Left lung (tissue), 10 donors: ENCODE data around the gene KLHL18. TPM values are rescaled to one million over a fixed set of nuclear protein-coding genes. Genes with fewer than 3 reads are reported as not detected.
A peak's percentile ranks its signal among the peaks of the same experiment; 100 is the strongest.
"Not testable (repeated sequence)": the region's sequence is repeated elsewhere in the genome, so short reads cannot be mapped to it uniquely, and the experiment has no call there.

Experiments used
- ATAC-seq: fragments of 200-7000 bp; cut with Tn5 transposase; one replicate; pipeline ENCODE4 v1.9.1; 2020; ENCODE audit warnings: moderate library complexity
- DNase-seq, 4 donors: peaks; one replicate each; pipeline ENCODE4 v3.0.0-alpha.2; 2013 to 2020
- H3K27ac ChIP-seq, 2 donors: fragments of 200-600 bp; sonication (generic) in 1 of 2; one replicate each; pipeline versions ENCODE4 v1.5.0 to v1.8.0; 2020 to 2021
- H3K27me3 ChIP-seq, 2 donors: fragments of 200-600 bp; sonication (generic) in 1 of 2; one replicate each; pipeline versions ENCODE4 v1.5.0 to v1.8.0; 2020 to 2021
- H3K36me3 ChIP-seq, 2 donors: fragments of 200-600 bp; sonication (generic) in 1 of 2; one replicate each; pipeline versions ENCODE4 v1.5.0 to v1.8.0; 2020 to 2021
- H3K4me1 ChIP-seq, 2 donors: fragments of 200-600 bp; one replicate each; pipeline ENCODE4 v1.8.0; 2021
- H3K4me3 ChIP-seq, 2 donors: fragments of 200-600 bp; sonication (generic) in 1 of 2; one replicate each; pipeline versions ENCODE4 v1.5.0 to v1.8.0; 2020 to 2021; ENCODE audit warnings: mild to moderate bottlenecking in 1 of 2
- H3K9me3 ChIP-seq, 2 donors: fragments of 200-600 bp; sonication (generic) in 1 of 2; one replicate each; pipeline versions ENCODE4 v1.5.0 to v1.8.0; 2020 to 2021
- intact Hi-C, 2 donors: fragments of 100-400 bp; cut with DNase I; formaldehyde crosslinking; loops; one replicate each; pipeline versions ENCODE4 v1.11.2 to v1.14.2; 2022
- polyA plus RNA-seq, 6 donors: library from polyadenylated mRNA; unstranded; fragments of 120-200 nt; gene quantifications; one replicate each; pipeline ENCODE4 v1.2.1, GENCODE V29; 2013; ENCODE audit not compliant: insufficient read length in 6 of 6
- total RNA-seq, 2 donors: library from RNA; stranded (reverse); fragmentation: NEBNext Ultra II Directional; extraction: Animal tissue kit (Norgen Biotek cat#: 25700); gene quantifications; one replicate each; pipeline ENCODE4 v1.2.1, GENCODE V29; 2021
- TF ChIP-seq, protein P1 (sequence below), 2 donors: fragments of 200-600 bp; sonication (generic) in 1 of 2; IDR thresholded peaks; one replicate each; pipeline versions ENCODE4 v1.5.0 to v1.8.0; 2021; ENCODE audit warnings: antibody characterized with exemption in 2 of 2
- donor health status: DM: no; HTN: yes; CAD: no.
- donor health status: DM: no; HTN: no; CAD: no.

KLHL18 gene
- total and polyA plus RNA-seq, 8 donors: 11.9 to 29.5 (median 13.7) TPM

DNA sequence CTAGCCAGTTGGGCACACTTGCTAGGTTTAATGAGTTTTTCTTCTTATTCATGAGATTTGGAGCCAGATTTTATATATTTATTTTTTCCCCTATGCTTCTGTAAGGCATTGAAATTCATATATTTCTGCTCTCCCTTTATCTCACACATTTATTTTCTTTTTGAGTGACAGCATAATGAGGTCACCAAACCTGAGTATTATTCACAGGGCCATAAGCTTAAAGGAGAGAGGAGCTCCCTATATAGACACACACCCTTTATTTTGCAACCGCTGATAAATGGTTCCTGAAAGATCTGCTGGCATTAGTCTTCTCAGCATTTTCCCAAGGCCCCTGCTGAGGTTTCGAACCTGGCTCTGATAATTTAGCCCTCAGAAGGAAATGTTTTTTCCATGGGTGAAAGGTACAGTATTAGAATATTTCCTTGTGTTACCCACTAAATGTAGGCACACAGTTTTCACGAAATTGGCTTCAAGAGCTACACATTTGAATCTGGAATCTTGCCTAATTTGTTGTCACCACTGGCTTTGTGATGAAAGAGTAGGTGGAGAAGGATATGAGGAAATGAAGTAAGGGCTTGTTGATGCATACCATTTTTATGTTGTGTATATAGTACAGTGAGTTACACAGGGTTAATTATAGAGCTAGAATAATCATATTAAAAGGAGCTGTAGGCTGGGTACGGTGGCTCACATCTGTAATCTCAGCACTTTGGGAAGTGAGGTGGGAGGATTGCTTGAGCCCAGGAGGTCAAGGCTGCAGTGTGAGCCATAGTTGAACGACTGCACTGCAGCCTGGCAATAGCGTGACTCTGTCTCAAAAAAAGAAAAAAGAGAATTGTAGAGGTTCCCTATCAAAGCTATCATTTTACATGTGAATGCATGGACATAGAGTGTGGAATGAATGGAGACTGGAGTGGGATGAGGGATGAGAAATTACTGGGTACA lies 6.5 kb downstream of the KLHL18 start:
- Histone ChIP-seq H3K27ac (peak overlapping the region in 1 of 2 donors; percentile 54), H3K4me1 (peaks cover 0 to 54% of the 10 kb centered on the region in 2 donors), H3K4me3 (no peak overlapping the region), H3K27me3 (no peaks in the 10 kb centered on the region), H3K9me3 (no peaks in the 10 kb centered on the region), H3K36me3 (peaks cover 0 to 21% of the 10 kb centered on the region in 2 donors)
- DNase-seq (no peak), ATAC-seq (no peak)
- intact Hi-C loops: no loop called here
- TF ChIP-seq, protein P1, sequence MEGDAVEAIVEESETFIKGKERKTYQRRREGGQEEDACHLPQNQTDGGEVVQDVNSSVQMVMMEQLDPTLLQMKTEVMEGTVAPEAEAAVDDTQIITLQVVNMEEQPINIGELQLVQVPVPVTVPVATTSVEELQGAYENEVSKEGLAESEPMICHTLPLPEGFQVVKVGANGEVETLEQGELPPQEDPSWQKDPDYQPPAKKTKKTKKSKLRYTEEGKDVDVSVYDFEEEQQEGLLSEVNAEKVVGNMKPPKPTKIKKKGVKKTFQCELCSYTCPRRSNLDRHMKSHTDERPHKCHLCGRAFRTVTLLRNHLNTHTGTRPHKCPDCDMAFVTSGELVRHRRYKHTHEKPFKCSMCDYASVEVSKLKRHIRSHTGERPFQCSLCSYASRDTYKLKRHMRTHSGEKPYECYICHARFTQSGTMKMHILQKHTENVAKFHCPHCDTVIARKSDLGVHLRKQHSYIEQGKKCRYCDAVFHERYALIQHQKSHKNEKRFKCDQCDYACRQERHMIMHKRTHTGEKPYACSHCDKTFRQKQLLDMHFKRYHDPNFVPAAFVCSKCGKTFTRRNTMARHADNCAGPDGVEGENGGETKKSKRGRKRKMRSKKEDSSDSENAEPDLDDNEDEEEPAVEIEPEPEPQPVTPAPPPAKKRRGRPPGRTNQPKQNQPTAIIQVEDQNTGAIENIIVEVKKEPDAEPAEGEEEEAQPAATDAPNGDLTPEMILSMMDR (IDR thresholded peaks at IDR 0.05): no peak

DNA sequence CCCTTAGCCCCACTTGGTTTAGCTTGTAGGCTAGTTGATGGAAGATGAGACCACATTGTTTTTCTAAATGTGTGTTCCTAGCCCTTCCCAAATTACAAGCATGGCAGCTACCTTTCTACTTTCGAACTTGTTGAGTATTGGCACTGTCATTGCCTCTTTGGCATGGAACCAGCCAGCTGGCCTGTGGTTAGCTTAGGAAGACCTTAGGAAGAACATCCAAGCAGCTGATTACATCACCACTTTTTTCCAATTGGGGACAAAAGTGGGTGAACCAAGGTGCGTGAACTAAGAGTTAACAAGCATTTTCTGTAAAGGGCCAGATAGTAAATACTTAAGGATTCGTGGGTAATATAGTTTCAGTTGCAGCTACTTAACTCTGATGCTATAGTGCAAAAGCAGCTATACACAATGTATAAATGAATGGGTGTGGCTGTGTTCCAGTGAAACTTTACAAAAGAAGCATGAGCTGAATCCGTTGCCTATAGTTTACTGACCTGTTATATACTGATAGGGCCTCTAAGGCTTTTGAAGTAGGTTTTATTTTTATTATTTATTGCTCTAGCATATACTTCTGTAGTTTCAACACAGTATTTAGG lies 8.5 kb downstream of the KLHL18 start:
- no peaks in the 10 kb centered on the region for H3K27me3 ChIP-seq
- H3K27ac ChIP-seq: no peak overlapping the region
- no peak overlapping the region for H3K4me3 ChIP-seq
- intact Hi-C loops: no loop called here
- H3K4me1 ChIP-seq: peaks cover 0 to 43% of the 10 kb centered on the region in 2 donors
- TF ChIP-seq, protein P1 (IDR thresholded peaks at IDR 0.05): no peak
- peaks cover 0 to 21% of the 10 kb centered on the region in 2 donors for H3K36me3 ChIP-seq
- H3K9me3 ChIP-seq: no peaks in the 10 kb centered on the region
- ATAC-seq (no peak), DNase-seq (no peak)

DNA sequence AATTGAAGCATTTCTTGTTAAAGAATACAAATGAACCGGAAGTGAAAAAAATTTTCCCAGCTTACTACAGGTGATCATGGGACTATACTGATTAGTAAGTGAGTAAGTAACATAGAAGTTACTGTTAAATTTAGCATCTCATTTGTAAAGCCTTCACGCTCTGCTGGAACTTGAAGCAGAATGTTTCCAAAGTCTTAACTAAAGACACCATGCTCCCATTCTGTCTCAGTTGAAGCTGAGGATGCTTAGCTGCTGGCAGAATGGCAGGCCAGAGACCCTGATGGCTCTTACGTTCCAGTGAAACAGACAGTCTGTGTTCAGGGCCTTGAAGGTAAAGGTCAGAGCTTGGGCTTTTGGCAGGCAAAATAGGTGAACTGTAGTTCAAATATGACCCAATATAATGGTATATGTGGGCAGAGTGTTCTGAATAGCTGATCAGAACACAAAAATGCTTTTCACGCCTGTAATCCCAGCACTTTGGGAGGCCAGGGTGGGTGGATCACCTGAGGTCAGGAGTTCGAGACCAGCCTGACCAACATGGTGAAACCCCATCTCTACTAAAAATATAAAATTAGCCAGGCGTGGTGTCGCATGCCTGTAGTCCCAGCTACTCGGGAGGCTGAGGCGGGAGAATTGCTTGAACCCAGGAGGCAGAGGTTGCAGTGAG lies 9.1 kb downstream of the KLHL18 start:
- ATAC-seq, H3K4me3 ChIP-seq, DNase-seq, H3K27ac ChIP-seq, H3K27me3 ChIP-seq, H3K9me3 ChIP-seq, intact Hi-C loops: not testable (repeated sequence)
- peaks cover 0 to 19% of the 10 kb centered on the region in 2 donors for H3K36me3 ChIP-seq
- H3K4me1 ChIP-seq: peaks cover 0 to 43% of the 10 kb centered on the region in 2 donors

DNA sequence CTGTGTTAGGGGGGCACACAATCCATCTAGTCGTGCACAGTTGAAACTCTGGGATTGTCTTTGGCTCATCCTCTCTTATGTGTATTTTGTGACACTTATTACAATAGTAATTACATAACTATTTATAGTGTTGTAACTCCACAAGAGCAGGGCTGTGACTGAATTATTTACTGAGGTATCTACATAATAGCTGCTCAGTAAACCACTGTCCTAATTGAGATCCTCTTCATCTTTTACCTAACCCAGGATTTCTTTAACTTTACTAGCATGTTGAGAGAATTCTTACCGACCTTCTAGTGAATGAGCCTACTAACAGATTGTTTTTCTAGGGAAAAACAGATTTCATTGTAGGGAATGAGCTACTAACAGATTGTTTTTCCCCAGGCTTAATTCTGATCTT lies 11.1 kb downstream of the KLHL18 start:
- ATAC-seq (no peak), DNase-seq (no peak)
- Histone ChIP-seq H3K27ac (no peak overlapping the region), H3K27me3 (no peaks in the 10 kb centered on the region), H3K4me1 (peaks cover 0 to 44% of the 10 kb centered on the region in 2 donors), H3K9me3 (no peaks in the 10 kb centered on the region), H3K4me3 (no peak overlapping the region), H3K36me3 (peaks cover 0 to 11% of the 10 kb centered on the region in 2 donors)
- TF ChIP-seq, protein P1 (IDR thresholded peaks at IDR 0.05): no peak
- intact Hi-C loops: no loop called here

DNA sequence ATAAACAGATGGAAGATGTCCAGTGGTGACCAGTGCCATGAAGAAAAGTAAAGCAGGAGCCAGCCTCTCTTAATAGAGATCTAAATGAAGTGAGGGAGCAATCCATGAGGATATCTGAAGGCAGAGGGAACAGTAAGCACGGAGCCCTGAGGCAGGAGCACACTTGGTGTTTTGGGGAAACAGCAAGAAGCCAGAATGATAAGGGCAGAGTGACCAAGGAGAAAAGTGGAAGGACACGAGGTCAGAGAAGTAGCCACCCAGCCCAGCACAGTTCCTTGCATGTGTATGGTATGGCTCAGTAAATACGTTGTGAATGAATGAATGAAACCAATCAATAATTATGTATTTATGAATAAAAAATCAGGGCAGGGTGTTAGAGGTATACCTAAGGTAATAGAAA lies 11.6 kb downstream of the KLHL18 start:
- TF ChIP-seq, protein P1 (IDR thresholded peaks at IDR 0.05): no peak
- no peaks in the 10 kb centered on the region for H3K27me3 ChIP-seq
- DNase-seq (no peak), ATAC-seq (no peak)
- peaks cover 0 to 11% of the 10 kb centered on the region in 2 donors for H3K36me3 ChIP-seq
- peaks cover 0 to 44% of the 10 kb centered on the region in 2 donors for H3K4me1 ChIP-seq
- H3K9me3 ChIP-seq: no peaks in the 10 kb centered on the region
- H3K4me3 ChIP-seq: no peak overlapping the region
- no peak overlapping the region for H3K27ac ChIP-seq
- intact Hi-C loops: no loop called here
